ENCODE data around the gene PRDX5.
A peak's percentile ranks its signal among the peaks of the same experiment; 100 is the strongest.

PRDX5 gene

DNA sequence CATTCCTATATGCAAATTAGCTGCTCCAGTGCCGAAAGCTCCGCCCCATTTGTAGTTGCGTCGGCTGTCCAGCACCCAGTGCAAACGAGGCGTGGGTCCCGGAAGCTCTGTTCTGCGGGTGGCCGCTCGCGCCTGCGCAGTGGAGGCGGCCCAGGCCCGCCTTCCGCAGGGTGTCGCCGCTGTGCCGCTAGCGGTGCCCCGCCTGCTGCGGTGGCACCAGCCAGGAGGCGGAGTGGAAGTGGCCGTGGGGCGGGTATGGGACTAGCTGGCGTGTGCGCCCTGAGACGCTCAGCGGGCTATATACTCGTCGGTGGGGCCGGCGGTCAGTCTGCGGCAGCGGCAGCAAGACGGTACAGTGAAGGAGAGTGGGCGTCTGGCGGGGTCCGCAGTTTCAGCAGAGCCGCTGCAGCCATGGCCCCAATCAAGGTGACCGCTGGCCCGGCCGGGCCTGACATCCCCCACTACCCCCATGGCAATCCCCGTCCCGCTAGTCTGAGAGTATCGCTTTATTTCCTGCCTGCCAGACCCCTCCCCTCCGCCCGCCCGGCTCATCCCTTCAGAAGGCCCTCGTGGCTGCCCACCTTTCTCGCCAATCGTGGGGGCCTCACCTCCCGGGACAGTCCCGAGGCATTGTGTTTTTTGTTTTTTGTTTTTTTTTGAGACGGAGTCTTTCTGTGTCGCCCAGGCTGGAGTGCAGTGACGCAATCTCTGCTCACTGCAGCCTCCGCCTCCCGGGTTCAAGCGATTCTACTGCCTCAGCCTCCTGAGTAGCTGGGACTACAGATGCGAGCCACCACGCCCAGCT, at the start of gene PRDX5:
PRDX5 (plus strand) TSS at position 161 of the 805 bp plus-strand sequence; CDS start at position 256, 95 bp downstream.
- DNase-seq, result peak; percentile 93 to 94

DNA sequence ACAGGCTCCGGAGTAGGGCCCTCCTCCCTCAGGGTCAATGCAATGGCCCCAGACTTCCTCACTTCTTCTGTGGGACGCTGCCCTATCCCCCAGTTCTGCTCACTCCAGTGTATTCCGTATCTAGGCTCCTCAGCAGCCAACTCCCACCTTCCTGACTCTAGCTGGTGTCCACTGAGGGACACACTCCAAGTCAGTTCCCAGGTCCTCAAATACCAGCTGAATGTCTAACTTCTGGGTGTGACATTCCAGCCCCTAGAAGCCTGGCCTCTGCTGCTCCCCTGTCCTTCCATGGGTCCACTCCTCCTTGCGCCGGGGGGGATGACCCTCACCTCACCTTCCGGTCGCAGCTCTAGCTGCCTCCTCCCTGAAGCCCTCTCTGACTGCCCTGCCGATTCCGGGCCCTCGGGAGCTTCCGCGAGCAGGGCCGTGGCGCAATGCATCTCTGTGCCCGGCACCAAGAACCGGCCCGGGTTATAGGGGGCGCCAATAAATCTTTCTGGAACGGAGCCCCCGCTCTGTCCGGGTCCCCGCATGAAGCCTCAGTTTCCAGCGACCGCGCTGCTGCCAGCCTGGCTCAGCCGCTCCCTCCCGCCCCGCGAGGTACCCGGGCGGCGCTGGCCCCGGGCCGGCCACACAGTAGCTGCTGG, 48.9 kb upstream of the PRDX5 start:
- peak; percentile 40 to 62 for DNase-seq

GRCh38 chr11:64269540-64270220, 48.2 kb upstream of the PRDX5 start:
- DNase-seq, result peak; percentile 99

GRCh38 chr11:64275031-64275800, 42.7 kb upstream of the PRDX5 start:
- no peak for DNase-seq

GRCh38 chr11:64275841-64276240, 42.1 kb upstream of the PRDX5 start:
- no peak for DNase-seq

DNA sequence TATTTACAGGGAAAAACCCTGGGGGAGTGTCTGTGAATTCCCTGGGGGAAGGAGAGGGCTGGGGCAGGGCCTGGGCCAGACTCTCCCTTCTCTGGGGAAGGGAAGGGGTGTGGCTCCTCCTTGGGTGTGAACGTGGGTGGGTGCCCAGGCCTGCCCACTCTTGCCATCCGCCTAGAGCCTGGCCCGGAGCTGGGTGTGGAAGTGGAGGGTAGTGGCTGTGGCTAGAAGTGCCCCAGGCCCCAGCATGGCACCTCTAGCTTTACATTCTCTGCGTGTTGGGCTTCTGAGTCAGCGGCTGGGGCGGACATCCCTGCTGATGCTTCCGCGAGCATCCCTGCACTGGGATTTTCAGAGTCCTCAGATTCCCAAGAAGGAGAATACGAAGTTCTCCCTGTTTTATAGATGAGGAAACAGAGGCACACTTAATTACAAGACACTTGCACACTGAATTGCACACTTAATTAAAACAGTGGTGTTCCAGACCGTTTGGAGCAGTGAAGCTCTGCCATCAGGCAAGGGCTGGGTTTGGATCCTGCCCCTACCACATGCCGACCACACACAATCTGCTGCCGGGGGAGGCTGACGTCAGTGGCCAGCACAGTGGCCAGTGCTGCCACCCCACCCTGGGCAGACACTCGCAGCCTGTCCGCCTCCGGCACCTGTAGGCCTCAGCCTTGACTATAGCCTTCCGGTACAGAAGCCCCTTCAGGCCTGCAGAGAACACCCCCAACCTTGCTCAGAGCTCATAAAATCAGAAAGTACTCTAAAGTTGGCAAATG, 41.1 kb upstream of the PRDX5 start:
- DNase-seq, result no peak

DNA sequence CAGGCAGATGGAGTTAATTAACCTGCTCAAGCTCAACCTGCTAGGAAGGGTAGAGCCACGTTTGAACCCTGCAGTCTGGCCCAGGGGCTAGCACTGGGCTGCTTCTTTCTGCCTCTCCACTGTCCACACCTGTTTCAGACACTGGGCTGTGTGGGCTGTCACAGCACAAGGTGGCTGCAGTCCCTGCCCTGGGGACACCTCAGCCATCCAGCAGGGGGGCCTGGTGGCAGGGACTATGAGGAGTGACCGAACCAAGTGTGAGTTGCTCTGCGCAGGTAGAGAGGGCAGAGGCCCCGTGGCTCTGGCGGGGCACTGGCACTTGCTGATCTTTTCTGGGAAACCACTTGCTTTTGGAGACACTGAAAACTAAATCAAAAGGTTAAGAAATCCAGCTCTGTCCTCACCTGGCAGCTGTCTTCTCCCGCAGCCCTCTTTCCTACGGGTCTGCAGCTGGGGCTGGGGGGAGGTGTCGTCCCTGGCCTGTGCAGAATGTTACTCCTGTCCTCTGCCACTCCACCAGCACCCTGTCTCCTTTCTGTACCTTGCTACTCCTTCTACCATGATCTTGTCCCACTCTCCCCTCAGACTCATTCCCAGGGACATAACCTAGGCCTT, 39.2 kb upstream of the PRDX5 start:
- DNase-seq, result no peak

GRCh38 chr11:64281957-64282770, 35.8 kb upstream of the PRDX5 start:
- no peak for DNase-seq

DNA sequence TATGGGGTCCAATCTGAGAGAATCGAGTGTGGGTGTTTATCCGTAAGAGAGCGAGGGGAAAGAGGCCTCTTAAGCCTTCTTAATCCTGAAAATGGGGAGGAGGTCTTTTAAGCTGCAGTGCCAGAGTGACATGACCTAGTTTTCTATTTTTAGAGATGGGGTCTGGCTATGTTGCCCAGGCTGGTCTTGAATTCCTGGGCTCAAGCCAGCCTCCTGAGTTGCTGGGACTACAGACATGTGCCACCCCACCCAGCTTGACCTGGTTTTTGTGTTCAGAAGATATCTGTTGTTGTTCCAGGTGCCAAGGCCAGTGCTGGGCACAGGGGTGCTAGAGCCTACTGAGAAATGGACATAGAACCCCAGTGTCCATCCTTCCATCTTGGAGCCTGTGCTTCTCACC, 34.8 kb upstream of the PRDX5 start:
- DNase-seq, result no peak

- DNase-seq, result peak; percentile 84 to 90
Measured at GRCh38 chr11:64284048-64284961, 33.6 kb upstream of the PRDX5 start, which contains the start of gene BAD. TSS of gene BAD (minus strand) at chr11:64284665. CDS start at chr11:64284368, 297 bp downstream.

DNA sequence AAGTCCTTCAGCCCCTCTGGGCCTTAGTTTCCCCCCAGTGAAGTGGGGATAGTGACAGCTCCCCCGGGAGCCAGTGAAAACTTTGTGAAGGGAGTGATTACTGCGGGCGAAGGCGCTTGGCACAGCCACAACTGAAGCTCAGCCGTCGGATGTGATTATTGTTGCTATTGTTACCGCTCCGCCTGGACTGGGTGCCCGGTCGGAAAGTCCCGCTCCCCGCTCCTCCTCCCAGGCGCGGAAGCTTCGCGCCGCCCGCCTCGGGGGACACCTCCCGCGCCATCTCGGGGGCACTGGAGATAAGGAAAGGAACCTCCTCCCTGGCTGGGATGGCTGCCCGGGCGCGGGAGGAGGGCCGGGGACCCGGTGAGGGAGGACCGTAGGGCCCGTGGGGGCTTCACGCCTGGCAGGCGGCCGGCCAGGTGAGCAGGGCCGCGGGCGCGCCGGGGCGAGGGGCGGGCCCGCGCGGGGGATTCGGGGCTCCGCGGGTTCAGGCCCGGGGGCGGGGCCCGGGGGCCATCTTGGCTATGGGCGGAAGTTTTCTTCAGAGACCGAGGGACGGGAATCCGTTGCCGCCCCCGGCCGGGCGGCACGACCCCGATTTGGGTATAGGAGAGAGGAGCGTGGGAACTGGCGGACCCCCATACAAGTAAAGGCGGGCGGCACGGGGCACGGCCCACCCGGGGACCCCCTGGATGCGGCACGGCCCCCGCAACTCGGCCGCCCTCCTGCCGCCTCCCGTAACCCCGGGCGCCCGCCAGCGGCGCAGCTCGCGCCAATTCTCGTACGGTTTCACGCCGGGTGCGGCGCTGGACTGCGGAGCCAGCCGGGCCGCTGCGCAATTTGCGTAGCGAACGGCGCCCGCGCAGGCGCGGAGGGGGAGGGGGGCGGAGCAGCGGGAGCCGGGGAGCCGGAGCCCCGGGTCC, 32.7 kb upstream of the PRDX5 start, which contains the start of gene GPR137:
GPR137 (plus strand) TSS at position 887 of the 923 bp plus-strand sequence. CDS start 677 bp downstream, outside the sequence.
- DNase-seq, result peak; percentile 53 to 71

DNA sequence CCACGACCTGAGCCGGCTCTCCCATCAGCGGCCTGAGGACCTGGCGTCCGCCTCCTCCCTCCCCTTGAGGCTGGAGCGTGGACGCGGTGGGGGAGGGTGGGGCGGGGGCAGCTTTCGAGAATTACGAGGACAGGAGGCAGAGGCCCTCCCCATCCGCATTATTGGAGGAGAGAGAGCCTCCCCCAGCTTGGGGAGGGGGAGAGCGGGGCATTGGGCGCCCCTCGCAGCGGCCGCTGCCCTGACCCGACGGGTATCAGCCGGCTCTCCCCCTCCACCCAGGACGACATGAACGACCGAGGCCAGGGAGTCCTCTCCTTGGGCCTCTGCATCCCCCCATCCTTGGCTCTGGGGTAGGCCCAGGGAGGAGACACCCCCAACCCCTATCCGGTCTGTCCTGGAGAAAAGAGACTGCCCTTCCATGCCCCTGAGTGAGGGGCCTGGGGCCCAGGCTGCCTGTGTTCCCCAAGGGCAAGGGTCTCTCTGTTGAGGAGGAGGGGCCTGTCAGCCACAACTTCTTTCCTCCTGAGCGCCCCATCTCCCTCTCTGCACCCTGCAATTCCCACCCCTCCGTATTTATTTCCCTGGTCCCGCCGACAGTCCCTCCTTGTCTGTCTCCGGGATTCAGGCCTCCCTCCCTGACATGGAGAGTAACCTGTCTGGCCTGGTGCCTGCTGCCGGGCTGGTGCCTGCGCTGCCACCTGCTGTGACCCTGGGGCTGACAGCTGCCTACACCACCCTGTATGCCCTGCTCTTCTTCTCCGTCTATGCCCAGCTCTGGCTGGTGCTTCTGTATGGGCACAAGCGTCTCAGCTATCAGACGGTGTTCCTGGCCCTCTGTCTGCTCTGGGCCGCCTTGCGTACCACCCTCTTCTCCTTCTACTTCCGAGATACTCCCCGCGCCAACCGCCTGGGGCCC, 31.8 kb upstream of the PRDX5 start:
- DNase-seq, result peak; percentile 20 to 63

DNA sequence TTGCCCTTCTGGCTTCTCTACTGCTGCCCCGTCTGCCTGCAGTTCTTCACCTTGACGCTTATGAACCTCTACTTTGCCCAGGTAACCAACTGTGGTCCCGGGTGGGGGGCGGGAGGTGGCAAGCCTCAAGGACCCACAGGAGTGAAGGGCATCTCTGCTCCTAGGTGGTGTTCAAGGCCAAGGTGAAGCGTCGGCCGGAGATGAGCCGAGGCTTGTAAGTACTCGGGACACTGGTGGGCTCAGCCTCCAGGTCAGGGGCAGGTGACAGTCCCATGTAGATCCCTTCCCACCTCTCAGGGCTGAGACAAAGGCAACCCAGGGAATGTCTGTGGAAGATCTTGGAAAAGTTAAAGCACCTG, 31.1 kb upstream of the PRDX5 start:
- DNase-seq, result no peak

GRCh38 chr11:64287676-64288352, 30.1 kb upstream of the PRDX5 start:
- no peak for DNase-seq

DNA sequence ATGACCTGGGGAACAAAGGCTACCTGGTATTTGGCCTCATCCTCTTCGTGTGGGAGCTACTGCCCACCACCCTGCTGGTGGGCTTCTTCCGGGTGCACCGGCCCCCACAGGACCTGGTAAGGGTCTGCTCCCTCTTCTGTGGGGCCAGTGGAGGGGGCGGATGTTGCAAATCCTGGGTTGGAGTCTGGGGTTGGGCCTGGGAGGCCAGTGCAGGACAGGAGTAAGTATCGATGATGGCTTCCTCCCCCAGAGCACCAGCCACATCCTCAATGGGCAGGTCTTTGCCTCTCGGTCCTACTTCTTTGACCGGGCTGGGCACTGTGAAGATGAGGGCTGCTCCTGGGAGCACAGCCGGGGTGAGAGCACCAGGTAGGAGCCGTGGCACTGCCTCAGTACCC, 29.6 kb upstream of the PRDX5 start:
- DNase-seq, result no peak

DNA sequence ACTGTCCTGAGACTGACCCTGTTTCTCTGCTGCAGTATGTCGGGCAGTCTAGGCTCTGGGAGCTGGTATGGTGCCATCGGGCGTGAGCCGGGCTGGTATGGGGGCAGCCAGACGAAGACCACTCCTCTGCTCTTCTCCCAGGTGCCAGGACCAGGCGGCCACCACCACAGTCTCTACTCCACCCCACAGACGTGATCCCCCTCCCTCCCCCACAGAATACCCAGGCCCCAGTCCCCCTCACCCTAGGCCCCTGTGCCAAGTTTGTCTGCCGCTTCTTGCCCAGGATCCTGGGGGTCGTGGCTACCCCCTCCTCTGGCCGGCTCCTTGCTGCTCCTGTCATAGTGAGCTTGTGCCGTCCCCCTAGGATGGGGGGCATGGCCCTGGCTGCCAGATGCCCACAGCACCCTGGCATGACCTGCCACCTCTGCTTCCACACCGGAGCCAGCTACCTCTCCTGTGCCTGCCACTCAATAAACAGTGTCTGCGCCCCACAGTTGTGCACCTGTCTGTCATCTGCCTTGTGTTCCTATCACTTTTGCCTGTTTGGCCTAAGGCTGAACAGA, 28.8 kb upstream of the PRDX5 start:
- no peak for DNase-seq
